Naive B cell (primary cell): ENCODE results near the gene MORN1. TPM values are rescaled to one million over a fixed set of nuclear protein-coding genes. Genes with fewer than 3 reads are reported as not detected.
"Not testable (repeated sequence)": the region's sequence is repeated elsewhere in the genome, so short reads cannot be mapped to it uniquely, and the experiment has no call there.

Source experiments
- ATAC-seq, 2 donors: fragments of 150-1000 bp; cut with Tn5 transposase; 2 replicates each; pipeline ENCODE4 v1.10.0; 2021; ENCODE audit warnings: low read depth in 2 of 2, mild to moderate bottlenecking in 2 of 2, moderate library complexity in 2 of 2
- DNase-seq: peaks from one replicate; pipeline ENCODE4 v3.0.0; 2022
- H3K27ac Mint-ChIP-seq, 6 donors: one replicate each; pipeline ENCODE4 v1.8.0; 2020 to 2022; ENCODE audit warnings: mild to moderate bottlenecking in 6 of 6, mixed read lengths in 6 of 6, moderate library complexity in 5 of 6, inconsistent platforms in 2 of 6
- H3K27me3 Mint-ChIP-seq, 3 donors: one replicate each; pipeline ENCODE4 v1.8.0; 2021 to 2022; ENCODE audit warnings: mixed read lengths in 3 of 3, mild to moderate bottlenecking in 1 of 3
- H3K36me3 Mint-ChIP-seq, 2 donors: one replicate each; pipeline ENCODE4 v1.8.0; 2020 to 2022; ENCODE audit warnings: mixed read lengths in 2 of 2, inconsistent platforms in 1 of 2, mild to moderate bottlenecking in 1 of 2
- H3K4me1 Mint-ChIP-seq, 3 donors: one replicate each; pipeline ENCODE4 v1.8.0; 2020 to 2022; ENCODE audit warnings: mixed read lengths in 3 of 3, inconsistent platforms in 1 of 3, mild to moderate bottlenecking in 1 of 3, moderate library complexity in 1 of 3
- H3K4me3 Mint-ChIP-seq, 8 donors: one replicate each; pipeline ENCODE4 v1.8.0; 2020 to 2022; ENCODE audit warnings: mild to moderate bottlenecking in 8 of 8, mixed read lengths in 8 of 8, moderate library complexity in 8 of 8, inconsistent platforms in 2 of 8
- H3K9me3 Mint-ChIP-seq, 7 donors: one replicate each; pipeline ENCODE4 v1.8.0; 2020 to 2022; ENCODE audit warnings: mixed read lengths in 7 of 7, mild to moderate bottlenecking in 5 of 7, inconsistent platforms in 2 of 7, moderate library complexity in 1 of 7
- polyA plus RNA-seq, 6 donors: library from polyadenylated mRNA; unstranded; fragments of 300-500 nt; fragmentation: Illumina TruSeq; gene quantifications; one replicate each; pipeline ENCODE4 v1.2.3, GENCODE V29; 2021; ENCODE audit warnings: low read depth in 6 of 6

MORN1 gene
- polyA plus RNA-seq, 6 donors from 2014 or later, result 0.29 to 7.1 (median 6.1) TPM

- Mint-ChIP-seq H3K4me1 (no peaks in the 10 kb centered on the region), H3K9me3 (no peaks in the 10 kb centered on the region), H3K4me3 (no peak overlapping the region), H3K36me3 (no peaks in the 10 kb centered on the region), H3K27me3 (peaks cover 0 to 5% (median 0%) of the 10 kb centered on the region in 3 donors), H3K27ac (no peak overlapping the region)
- ATAC-seq (no peak), DNase-seq (no peak)
Measured at GRCh38 chr1:2334366-2334765, 57.0 kb downstream of the MORN1 start.

- DNase-seq, ATAC-seq, H3K9me3 Mint-ChIP-seq, H3K4me1 Mint-ChIP-seq, H3K36me3 Mint-ChIP-seq, H3K27ac Mint-ChIP-seq: not testable (repeated sequence)
- peaks cover 0 to 14% (median 10%) of the 10 kb centered on the region in 3 donors for H3K27me3 Mint-ChIP-seq
- H3K4me3 Mint-ChIP-seq, result peak overlapping the region in 1 of 8 donors; percentile 33
Measured at GRCh38 chr1:2331580-2331979, 59.8 kb downstream of the MORN1 start.

GRCh38 chr1:2331200-2331544, 60.2 kb downstream of the MORN1 start:
- Mint-ChIP-seq H3K27ac (no peak overlapping the region), H3K9me3 (no peaks in the 10 kb centered on the region), H3K27me3 (peaks cover 0 to 13% (median 11%) of the 10 kb centered on the region in 3 donors), H3K4me3 (no peak overlapping the region), H3K4me1 (peaks cover 0 to 7% (median 5%) of the 10 kb centered on the region in 3 donors), H3K36me3 (no peaks in the 10 kb centered on the region)
- ATAC-seq (no peak), DNase-seq (no peak)

GRCh38 chr1:2330519-2331199, 60.7 kb downstream of the MORN1 start:
- H3K27me3 Mint-ChIP-seq, result peaks cover 0 to 11% (median 9%) of the 10 kb centered on the region in 3 donors
- H3K27ac Mint-ChIP-seq, result peak overlapping the region in 2 of 6 donors; percentile 18 to 70
- DNase-seq, result no peak
- peaks cover 0 to 7% (median 5%) of the 10 kb centered on the region in 3 donors for H3K4me1 Mint-ChIP-seq
- ATAC-seq, result no peak
- no peak overlapping the region for H3K4me3 Mint-ChIP-seq
- no peaks in the 10 kb centered on the region for H3K9me3 Mint-ChIP-seq
- H3K36me3 Mint-ChIP-seq, result no peaks in the 10 kb centered on the region

- H3K4me3 Mint-ChIP-seq, result no peak overlapping the region
- H3K4me1 Mint-ChIP-seq, result peaks cover 0 to 9% (median 5%) of the 10 kb centered on the region in 3 donors
- H3K9me3 Mint-ChIP-seq, result no peaks in the 10 kb centered on the region
- no peaks in the 10 kb centered on the region for H3K36me3 Mint-ChIP-seq
- no peak for DNase-seq
- peaks cover 0 to 11% (median 9%) of the 10 kb centered on the region in 3 donors for H3K27me3 Mint-ChIP-seq
- no peak for ATAC-seq
- H3K27ac Mint-ChIP-seq, result no peak overlapping the region
Measured at GRCh38 chr1:2330035-2330434, 61.3 kb downstream of the MORN1 start.

- DNase-seq, result no peak
- Mint-ChIP-seq H3K9me3 (no peaks in the 10 kb centered on the region), H3K36me3 (no peaks in the 10 kb centered on the region), H3K4me3 (no peak overlapping the region), H3K4me1 (peaks cover 0 to 15% (median 5%) of the 10 kb centered on the region in 3 donors), H3K27ac (peak overlapping the region in 1 of 6 donors; percentile 21), H3K27me3 (peaks cover 0 to 11% (median 9%) of the 10 kb centered on the region in 3 donors)
- ATAC-seq, result no peak
Measured at GRCh38 chr1:2328676-2329455, 62.5 kb downstream of the MORN1 start.

- Mint-ChIP-seq H3K9me3 (no peaks in the 10 kb centered on the region), H3K36me3 (no peaks in the 10 kb centered on the region), H3K27ac (no peak overlapping the region), H3K27me3 (peaks cover 0 to 11% (median 9%) of the 10 kb centered on the region in 3 donors), H3K4me3 (no peak overlapping the region), H3K4me1 (peaks cover 0 to 15% (median 5%) of the 10 kb centered on the region in 3 donors)
- ATAC-seq, result no peak
- no peak for DNase-seq
Measured at GRCh38 chr1:2327841-2328240, 63.5 kb downstream of the MORN1 start.

GRCh38 chr1:2327162-2327561, 64.2 kb downstream of the MORN1 start:
- H3K9me3 Mint-ChIP-seq, DNase-seq, ATAC-seq, H3K4me3 Mint-ChIP-seq, H3K36me3 Mint-ChIP-seq: not testable (repeated sequence)
- Mint-ChIP-seq H3K27me3 (peaks cover 0 to 11% (median 10%) of the 10 kb centered on the region in 3 donors), H3K27ac (peak overlapping the region in 2 of 6 donors; percentile 8 to 46), H3K4me1 (peaks cover 0 to 15% (median 5%) of the 10 kb centered on the region in 3 donors)

- Mint-ChIP-seq H3K9me3 (no peaks in the 10 kb centered on the region), H3K4me3 (no peak overlapping the region), H3K4me1 (peaks cover 0 to 15% (median 5%) of the 10 kb centered on the region in 3 donors), H3K27ac (peak overlapping the region in 1 of 6 donors; percentile 46), H3K27me3 (peaks cover 0 to 16% (median 11%) of the 10 kb centered on the region in 3 donors), H3K36me3 (no peaks in the 10 kb centered on the region)
- DNase-seq (no peak), ATAC-seq (no peak)
Measured at GRCh38 chr1:2326524-2326923, 64.8 kb downstream of the MORN1 start.

GRCh38 chr1:2324553-2325366, 66.6 kb downstream of the MORN1 start:
- Mint-ChIP-seq H3K27ac (peak overlapping the region in 5 of 6 donors; percentile 15 to 88 (median 85)), H3K4me3 (no peak overlapping the region), H3K27me3 (peaks cover 0 to 25% (median 11%) of the 10 kb centered on the region in 3 donors), H3K36me3 (no peaks in the 10 kb centered on the region), H3K9me3 (no peaks in the 10 kb centered on the region), H3K4me1 (peaks cover 0 to 15% (median 5%) of the 10 kb centered on the region in 3 donors)
- DNase-seq (no peak), ATAC-seq (no peak)

GRCh38 chr1:2323451-2323974, 67.8 kb downstream of the MORN1 start:
- ATAC-seq (no peak), DNase-seq (no peak)
- H3K4me3 Mint-ChIP-seq, result no peak overlapping the region
- peaks cover 0 to 25% (median 11%) of the 10 kb centered on the region in 3 donors for H3K27me3 Mint-ChIP-seq
- no peak overlapping the region for H3K27ac Mint-ChIP-seq
- H3K9me3 Mint-ChIP-seq, result no peaks in the 10 kb centered on the region
- peaks cover 0 to 15% (median 5%) of the 10 kb centered on the region in 3 donors for H3K4me1 Mint-ChIP-seq
- H3K36me3 Mint-ChIP-seq, result no peaks in the 10 kb centered on the region

GRCh38 chr1:2322581-2323211, 68.7 kb downstream of the MORN1 start:
- Mint-ChIP-seq H3K4me3 (no peak overlapping the region), H3K27ac (no peak overlapping the region), H3K4me1 (peaks cover 0 to 15% (median 5%) of the 10 kb centered on the region in 3 donors), H3K27me3 (peaks cover 0 to 25% (median 11%) of the 10 kb centered on the region in 3 donors), H3K9me3 (no peaks in the 10 kb centered on the region), H3K36me3 (no peaks in the 10 kb centered on the region)
- no peak for DNase-seq
- ATAC-seq, result no peak
